Esophagus squamous epithelium (tissue), 5 donors: ENCODE data around the gene CMTM1. TPM values are rescaled to one million over a fixed set of nuclear protein-coding genes. Genes with fewer than 3 reads are reported as not detected.
"Not testable (repeated sequence)": the region's sequence is repeated elsewhere in the genome, so short reads cannot be mapped to it uniquely, and the experiment has no call there.

Source experiments
- DNase-seq: peaks from one replicate; lab custom pipeline; 2025; lab: John Stamatoyannopoulos, UW
- H3K27ac ChIP-seq, 4 donors: fragments of 200-600 bp; sonication (generic); one replicate each; pipeline ENCODE4 v1.5.1; 2016 to 2019; ENCODE audit warnings: mild to moderate bottlenecking in 1 of 4
- H3K27me3 ChIP-seq, 4 donors: fragments of 200-600 bp; sonication (generic); 1 replicate in 3 of 4; 2 replicates in 1 of 4; pipeline versions ENCODE4 v1.5.1 to v1.6.0; 2017 to 2021; ENCODE audit warnings: antibody characterized with exemption in 1 of 4
- H3K36me3 ChIP-seq, 3 donors: fragments of 200-600 bp; sonication (generic); one replicate each; pipeline ENCODE4 v1.5.1; 2016 to 2019
- H3K4me1 ChIP-seq, 3 donors: fragments of 200-600 bp; sonication (generic); one replicate each; pipeline ENCODE4 v1.5.1; 2017 to 2019
- H3K4me3 ChIP-seq, 4 donors: fragments of 200-600 bp; sonication (generic); 1 replicate in 3 of 4; 2 replicates in 1 of 4; pipeline ENCODE4 v1.5.1; 2016 to 2019; ENCODE audit warnings: mild to moderate bottlenecking in 2 of 4, moderate library complexity in 1 of 4
- H3K9me3 ChIP-seq, 3 donors: fragments of 200-600 bp; sonication (generic); one replicate each; pipeline ENCODE4 v1.5.1; 2016 to 2019
- CTCF ChIP-seq, 6 experiments: fragments of 450-650 bp in 4 of 6; fragments of 200-600 bp in 2 of 6; sonication (generic) in 2 of 6; IDR thresholded peaks; one replicate each; pipeline ENCODE4 v1.5.1; 2016 to 2019; ENCODE audit warnings: antibody characterized with exemption in 6 of 6, mild to moderate bottlenecking in 4 of 6, moderate library complexity in 4 of 6
- POLR2A ChIP-seq, 4 donors: fragments of 450-650 bp; IDR thresholded peaks; one replicate each; pipeline ENCODE4 v1.6.1; 2017; ENCODE audit warnings: antibody characterized with exemption in 4 of 4, mild to moderate bottlenecking in 4 of 4, moderate library complexity in 3 of 4
- WGBS, 2 donors: methylation state at CpG; one replicate each; pipeline ENCODE4 v1.1.5; 2018; 5-methylcytosine and 5-hydroxymethylcytosine counted together
- intact Hi-C: fragments of 100-400 bp; cut with DNase I; formaldehyde crosslinking; loops from one replicate; pipeline ENCODE4 v1.15.0; 2022
- total RNA-seq, 4 donors: library from RNA; depleted of rRNA; stranded (reverse); fragments of >200 nt; gene quantifications; one replicate each; pipeline ENCODE4 v1.1.0, GENCODE V29; 2016
- donor health status: DM: yes; HTN: yes; CAD: no.

The CMTM1 gene
- total RNA-seq, 4 donors from 2014 or later = 1.3 to 1.5 TPM; not detected in 2

DNA sequence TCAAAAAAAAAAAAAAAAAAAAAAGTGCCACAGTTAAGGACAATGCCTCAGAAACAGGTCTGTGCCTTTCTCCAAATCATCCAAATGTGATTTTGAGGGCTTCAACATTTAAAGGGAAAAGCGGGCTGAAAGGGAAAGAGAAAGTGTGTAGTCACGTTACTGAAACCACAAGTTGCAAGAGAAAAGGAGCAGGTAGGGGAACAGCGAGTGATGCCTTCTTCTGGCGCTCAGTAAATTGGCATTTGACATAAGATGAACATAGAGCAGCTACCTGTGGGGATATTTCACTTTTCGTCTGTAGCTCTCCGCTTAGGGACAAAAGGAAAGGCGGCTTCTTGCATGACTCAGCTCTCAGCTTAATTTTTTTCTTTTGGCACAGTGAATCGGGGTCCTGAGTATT lies 24.1 kb downstream of the CMTM1 start:
- Histone ChIP-seq H3K36me3 (no peaks in the 10 kb centered on the region), H3K27me3 (no peaks in the 10 kb centered on the region), H3K9me3 (no peaks in the 10 kb centered on the region), H3K4me3 (no peak overlapping the region), H3K4me1 (peaks cover 0 to 12% (median 3%) of the 10 kb centered on the region in 3 donors), H3K27ac (no peak overlapping the region)
- intact Hi-C loops = no loop called here
- WGBS, 2 donors = 30 to 60% methylated on average over 8 of the region's 8 CpGs
- no peak for DNase-seq
- TF ChIP-seq CTCF (IDR thresholded peaks at IDR 0.05) = no peak
- no peak for TF ChIP-seq POLR2A (IDR thresholded peaks at IDR 0.05)

- no peak for TF ChIP-seq CTCF (IDR thresholded peaks at IDR 0.05)
- WGBS, 2 donors = 85 to 93% methylated on average over 2 to 4 of the region's 4 CpGs
- Histone ChIP-seq H3K4me3 (no peak overlapping the region), H3K27ac (no peak overlapping the region), H3K36me3 (no peaks in the 10 kb centered on the region), H3K9me3 (no peaks in the 10 kb centered on the region), H3K27me3 (no peaks in the 10 kb centered on the region), H3K4me1 (peaks cover 0 to 12% (median 3%) of the 10 kb centered on the region in 3 donors)
- DNase-seq = no peak
- intact Hi-C loops = no loop called here
Measured at GRCh38 chr16:66591018-66591417, 24.8 kb downstream of the CMTM1 start.

DNA sequence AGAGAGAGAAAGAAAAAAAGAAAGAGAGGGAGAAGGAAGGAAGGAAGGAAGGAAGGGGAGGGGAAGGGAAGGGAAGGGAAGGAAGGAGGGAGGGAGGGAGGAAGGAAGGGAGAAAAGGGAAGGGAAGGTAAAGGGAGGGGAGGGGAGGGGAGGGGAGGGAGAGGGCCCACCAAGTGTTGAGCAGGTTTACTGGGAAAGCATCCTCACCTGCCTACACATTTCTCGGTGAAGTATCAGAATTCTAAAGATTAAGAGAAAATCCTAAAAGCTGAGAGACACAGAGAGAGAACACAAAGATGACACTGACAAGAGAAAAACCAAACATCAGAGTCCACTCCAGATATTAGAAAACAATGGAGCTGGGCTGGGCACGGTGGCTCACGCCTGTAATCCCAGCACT lies 26.0 kb downstream of the CMTM1 start:
- intact Hi-C loops = no loop called here
- H3K27ac ChIP-seq = no peak overlapping the region
- no peaks in the 10 kb centered on the region for H3K27me3 ChIP-seq
- TF ChIP-seq POLR2A (IDR thresholded peaks at IDR 0.05) (no peak), CTCF (IDR thresholded peaks at IDR 0.05) (no peak)
- no peak for DNase-seq
- H3K9me3 ChIP-seq = no peaks in the 10 kb centered on the region
- H3K4me1 ChIP-seq = peaks cover 0 to 12% (median 3%) of the 10 kb centered on the region in 3 donors
- H3K36me3 ChIP-seq = no peaks in the 10 kb centered on the region
- 86 to 95% methylated on average over 3 of the region's 3 CpGs for WGBS, 2 donors
- H3K4me3 ChIP-seq = no peak overlapping the region

DNA sequence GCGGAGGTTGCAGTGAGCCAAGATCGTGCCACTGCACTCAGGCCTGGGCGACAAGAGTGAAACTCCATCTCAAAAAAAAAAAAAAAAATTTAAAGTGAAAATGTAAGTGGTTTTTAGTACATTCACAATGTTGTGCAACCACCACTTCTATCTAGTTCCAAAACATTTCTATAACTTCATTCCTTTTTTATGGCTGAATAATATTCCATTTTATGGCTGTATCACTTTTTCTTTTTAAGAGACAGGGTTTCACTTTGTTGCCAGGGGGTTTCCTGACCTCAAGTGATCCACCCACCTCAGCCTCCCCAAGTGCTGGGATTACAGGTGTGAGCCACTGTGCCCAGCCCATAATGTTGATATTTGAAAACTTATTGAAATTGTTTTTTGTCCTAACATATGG lies 26.6 kb downstream of the CMTM1 start:
- no peaks in the 10 kb centered on the region for H3K9me3 ChIP-seq
- no peaks in the 10 kb centered on the region for H3K27me3 ChIP-seq
- intact Hi-C loops = no loop called here
- WGBS, 2 donors = 100% methylated on average over 3 of the region's 3 CpGs
- H3K36me3 ChIP-seq = no peaks in the 10 kb centered on the region
- H3K27ac ChIP-seq = no peak overlapping the region
- H3K4me3 ChIP-seq = no peak overlapping the region
- H3K4me1 ChIP-seq = peaks cover 0 to 12% (median 3%) of the 10 kb centered on the region in 3 donors
- TF ChIP-seq CTCF (IDR thresholded peaks at IDR 0.05) (no peak), POLR2A (IDR thresholded peaks at IDR 0.05) (no peak)
- no peak for DNase-seq

DNA sequence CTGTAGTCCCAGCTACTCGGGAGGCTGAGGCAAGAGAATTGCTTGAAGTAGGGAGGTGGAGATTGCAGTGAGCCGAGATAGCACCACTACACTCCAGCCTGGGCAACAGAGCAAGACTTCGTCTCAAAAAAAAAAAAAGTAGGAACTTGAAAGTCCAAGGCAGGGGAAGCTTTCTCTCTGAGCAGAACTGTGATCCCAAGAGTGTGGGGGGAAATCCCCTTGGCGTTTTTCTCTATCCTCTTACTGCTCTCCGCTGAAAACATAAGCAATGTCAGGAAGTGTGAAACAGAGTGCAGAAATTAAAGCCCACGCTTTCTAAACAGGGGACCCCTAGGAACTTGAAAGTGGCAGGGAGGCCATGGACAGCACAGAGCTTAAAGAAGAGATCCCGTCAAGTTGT lies 28.5 kb downstream of the CMTM1 start:
- Histone ChIP-seq H3K4me1 (peaks cover 0 to 6% (median 0%) of the 10 kb centered on the region in 3 donors), H3K9me3 (no peaks in the 10 kb centered on the region), H3K4me3 (no peak overlapping the region), H3K27me3 (no peaks in the 10 kb centered on the region), H3K27ac (no peak overlapping the region), H3K36me3 (no peaks in the 10 kb centered on the region)
- 65 to 67% methylated on average over 7 of the region's 7 CpGs for WGBS, 2 donors
- intact Hi-C loops = no loop called here
- DNase-seq = no peak
- no peak for TF ChIP-seq POLR2A (IDR thresholded peaks at IDR 0.05)
- TF ChIP-seq CTCF (IDR thresholded peaks at IDR 0.05) = no peak

DNA sequence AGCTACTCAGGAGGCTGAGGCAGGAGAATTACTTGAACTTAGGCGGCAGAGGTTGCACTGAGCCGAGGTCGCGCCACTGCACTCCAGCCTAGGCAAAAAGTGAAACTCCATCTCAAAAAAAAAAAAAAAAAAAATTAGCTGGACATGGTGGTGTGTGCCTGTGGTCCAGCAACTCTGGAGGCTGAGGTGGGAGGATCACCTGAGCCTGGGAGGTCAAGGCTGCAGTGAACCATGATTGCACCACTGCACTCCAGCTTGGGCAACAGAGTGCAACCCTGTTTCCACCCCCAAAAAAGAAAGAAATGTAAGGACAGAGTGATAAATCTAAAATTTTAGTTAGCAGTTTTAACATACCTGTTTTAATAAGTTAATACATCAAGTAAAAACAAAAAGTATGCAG lies 30.3 kb downstream of the CMTM1 start:
- DNase-seq, H3K4me1 ChIP-seq, intact Hi-C loops, H3K9me3 ChIP-seq, H3K27ac ChIP-seq, H3K4me3 ChIP-seq, H3K36me3 ChIP-seq, H3K27me3 ChIP-seq: not testable (repeated sequence)
- 92 to 96% methylated on average over 4 of the region's 4 CpGs for WGBS, 2 donors
